ENCODE results near the gene TRAF3IP1.

Gene TRAF3IP1

DNA sequence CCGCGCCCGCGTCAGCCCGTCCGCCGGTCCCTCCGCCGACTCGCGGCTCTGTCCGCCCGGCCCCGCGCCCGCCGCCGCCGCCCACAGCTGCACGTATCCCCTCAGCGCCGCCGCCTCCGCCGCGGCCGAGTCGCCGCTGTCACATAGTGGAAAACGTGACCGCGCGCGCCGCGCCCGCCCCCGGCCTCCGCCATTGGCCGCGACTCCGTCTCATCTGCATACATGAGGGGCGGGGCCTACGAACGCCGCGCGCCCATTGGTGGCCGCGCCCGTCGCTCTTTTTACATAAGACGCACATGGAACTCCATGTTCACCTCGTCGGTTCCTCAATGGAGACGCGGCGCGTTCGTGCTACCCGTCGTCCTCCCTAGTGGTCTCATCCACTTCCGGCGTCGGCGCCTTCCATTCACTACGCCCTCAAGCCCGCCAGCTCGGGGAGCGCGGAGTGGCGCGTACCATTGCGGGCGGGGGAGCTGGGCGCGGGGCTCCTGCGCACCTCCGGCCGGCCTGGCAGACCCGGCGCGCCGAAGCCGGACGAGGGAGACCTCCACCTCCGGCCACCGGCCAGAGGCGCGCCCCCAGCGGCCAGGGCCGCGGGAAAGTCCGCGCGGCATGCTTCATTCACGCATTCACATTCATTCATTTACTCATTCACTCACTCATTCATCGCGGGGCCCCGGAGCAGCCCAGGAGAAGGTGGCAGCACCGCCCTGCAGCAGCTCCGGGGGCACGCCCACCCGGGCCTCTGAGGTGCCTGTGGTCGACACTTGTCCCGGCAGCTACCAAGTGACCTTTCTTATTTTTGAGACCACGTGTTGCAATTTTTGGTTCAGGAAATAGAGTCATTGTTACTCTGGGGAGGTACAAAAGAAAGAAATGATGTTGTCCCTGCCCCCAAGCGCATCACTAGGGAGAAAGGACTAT lies 31.4 kb upstream of the TRAF3IP1 start:
- 0% methylated on average over 75 to 100 of the region's 108 CpGs for WGBS, 2 experiments (ENCODE audit: insufficient coverage in 2 of 2)
- H3K36me3 ChIP-seq (ENCODE audit: control insufficient read depth, insufficient read depth, low read length) = no peaks in the 10 kb centered on the region
- no peaks in the 10 kb centered on the region for H3K9me3 ChIP-seq (ENCODE audit: control insufficient read depth, low read length)

DNA sequence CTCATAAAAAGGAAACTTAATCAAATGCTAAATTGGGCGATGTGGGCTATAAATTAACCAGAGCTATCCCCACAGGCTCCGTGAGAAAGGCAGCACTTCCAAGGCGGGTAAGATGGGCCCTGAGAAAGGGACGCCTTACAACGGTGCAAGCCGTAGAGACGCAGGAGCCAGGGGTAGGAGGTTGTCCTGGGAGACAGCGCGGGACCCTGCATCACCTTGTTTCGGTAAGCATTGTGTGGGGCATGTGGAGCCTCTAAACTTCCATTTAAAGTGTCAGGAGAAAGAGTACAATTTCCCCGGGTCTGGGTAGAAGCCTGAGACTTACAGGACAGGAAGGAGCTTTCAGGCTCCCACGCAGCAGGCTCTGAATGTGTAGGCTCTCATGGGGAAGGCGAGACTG lies 30.7 kb upstream of the TRAF3IP1 start:
- Histone ChIP-seq H3K27ac (ENCODE audit: low read depth, low read length, severe bottlenecking) (peak overlapping the region; percentile 90), H3K9me3 (ENCODE audit: control insufficient read depth, low read length) (no peaks in the 10 kb centered on the region), H3K4me3 (ENCODE audit: extremely low read depth, insufficient read depth, low read length, poor library complexity, severe bottlenecking) (peak overlapping the region; percentile 55), H3K36me3 (ENCODE audit: control insufficient read depth, insufficient read depth, low read length) (no peaks in the 10 kb centered on the region), H3K4me1 (ENCODE audit: control insufficient read depth, insufficient read depth, low read length, poor library complexity, severe bottlenecking) (peaks cover 34% of the 10 kb centered on the region)
- WGBS, 2 experiments (ENCODE audit: insufficient coverage in 2 of 2) = 33 to 34% methylated on average over 11 to 12 of the region's 13 CpGs

More for the DNA sequence above, 31.4 kb upstream of the TRAF3IP1 start:
- peaks cover 34% of the 10 kb centered on the region for H3K4me1 ChIP-seq (ENCODE audit: control insufficient read depth, insufficient read depth, low read length, poor library complexity, severe bottlenecking)
- H3K27ac ChIP-seq (ENCODE audit: low read depth, low read length, severe bottlenecking) = peak overlapping the region; percentile 90
- H3K4me3 ChIP-seq (ENCODE audit: extremely low read depth, insufficient read depth, low read length, poor library complexity, severe bottlenecking) = peak overlapping the region; percentile 55

- Histone ChIP-seq H3K4me3 (ENCODE audit: extremely low read depth, insufficient read depth, low read length, poor library complexity, severe bottlenecking) (no peak overlapping the region), H3K9me3 (ENCODE audit: control insufficient read depth, low read length) (no peaks in the 10 kb centered on the region), H3K36me3 (ENCODE audit: control insufficient read depth, insufficient read depth, low read length) (no peaks in the 10 kb centered on the region), H3K27ac (ENCODE audit: low read depth, low read length, severe bottlenecking) (no peak overlapping the region), H3K4me1 (ENCODE audit: control insufficient read depth, insufficient read depth, low read length, poor library complexity, severe bottlenecking) (peaks cover 33% of the 10 kb centered on the region)
- 12 to 23% methylated on average over 6 to 8 of the region's 8 CpGs for WGBS, 2 experiments (ENCODE audit: insufficient coverage in 2 of 2)
These were observed 30.2 kb upstream of the TRAF3IP1 start for GRCh38 chr2:238290091-238290509.

- H3K4me3 ChIP-seq (ENCODE audit: extremely low read depth, insufficient read depth, low read length, poor library complexity, severe bottlenecking) = no peak overlapping the region
These were observed 29.4 kb upstream of the TRAF3IP1 start for GRCh38 chr2:238290715-238291549.

GRCh38 chr2:238291550-238292281 lies 28.6 kb upstream of the TRAF3IP1 start:
- 91 to 96% methylated on average over 8 of the region's 8 CpGs for WGBS, 2 experiments (ENCODE audit: insufficient coverage in 2 of 2)
- H3K27ac ChIP-seq (ENCODE audit: low read depth, low read length, severe bottlenecking) = no peak overlapping the region
- no peaks in the 10 kb centered on the region for H3K36me3 ChIP-seq (ENCODE audit: control insufficient read depth, insufficient read depth, low read length)
- H3K4me3 ChIP-seq (ENCODE audit: extremely low read depth, insufficient read depth, low read length, poor library complexity, severe bottlenecking) = no peak overlapping the region
- H3K9me3 ChIP-seq (ENCODE audit: control insufficient read depth, low read length) = no peaks in the 10 kb centered on the region
- H3K4me1 ChIP-seq (ENCODE audit: control insufficient read depth, insufficient read depth, low read length, poor library complexity, severe bottlenecking) = peaks cover 17% of the 10 kb centered on the region

More at GRCh38 chr2:238290715-238291549, 29.4 kb upstream of the TRAF3IP1 start:
- 94 to 98% methylated on average over 3 to 4 of the region's 5 CpGs for WGBS, 2 experiments (ENCODE audit: insufficient coverage in 2 of 2)
- peaks cover 25% of the 10 kb centered on the region for H3K4me1 ChIP-seq (ENCODE audit: control insufficient read depth, insufficient read depth, low read length, poor library complexity, severe bottlenecking)
- no peaks in the 10 kb centered on the region for H3K9me3 ChIP-seq (ENCODE audit: control insufficient read depth, low read length)
- no peak overlapping the region for H3K27ac ChIP-seq (ENCODE audit: low read depth, low read length, severe bottlenecking)
- no peaks in the 10 kb centered on the region for H3K36me3 ChIP-seq (ENCODE audit: control insufficient read depth, insufficient read depth, low read length)

DNA sequence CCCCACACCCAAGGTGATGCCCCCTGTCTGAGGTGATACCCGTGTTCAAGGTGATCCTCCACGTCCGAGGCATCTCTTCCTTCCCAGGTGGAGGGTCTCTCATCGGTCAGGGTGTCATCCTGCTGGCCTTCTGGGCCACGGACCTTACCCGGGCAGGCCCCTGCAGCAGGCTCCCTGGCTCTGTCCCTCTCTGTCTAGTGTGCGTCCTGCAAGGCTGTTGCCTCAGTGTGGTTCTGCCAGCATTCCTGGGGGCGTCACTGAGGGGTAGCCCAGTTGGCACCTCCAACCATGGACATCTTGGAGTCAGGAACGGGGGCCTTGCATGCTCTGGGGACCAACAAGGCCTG lies 26.3 kb upstream of the TRAF3IP1 start:
- 90 to 94% methylated on average over 9 of the region's 9 CpGs for WGBS, 2 experiments (ENCODE audit: insufficient coverage in 2 of 2)
- Histone ChIP-seq H3K27ac (ENCODE audit: low read depth, low read length, severe bottlenecking) (no peak overlapping the region), H3K4me1 (ENCODE audit: control insufficient read depth, insufficient read depth, low read length, poor library complexity, severe bottlenecking) (peaks cover 9% of the 10 kb centered on the region), H3K36me3 (ENCODE audit: control insufficient read depth, insufficient read depth, low read length) (no peaks in the 10 kb centered on the region), H3K9me3 (ENCODE audit: control insufficient read depth, low read length) (no peaks in the 10 kb centered on the region), H3K4me3 (ENCODE audit: extremely low read depth, insufficient read depth, low read length, poor library complexity, severe bottlenecking) (no peak overlapping the region)

DNA sequence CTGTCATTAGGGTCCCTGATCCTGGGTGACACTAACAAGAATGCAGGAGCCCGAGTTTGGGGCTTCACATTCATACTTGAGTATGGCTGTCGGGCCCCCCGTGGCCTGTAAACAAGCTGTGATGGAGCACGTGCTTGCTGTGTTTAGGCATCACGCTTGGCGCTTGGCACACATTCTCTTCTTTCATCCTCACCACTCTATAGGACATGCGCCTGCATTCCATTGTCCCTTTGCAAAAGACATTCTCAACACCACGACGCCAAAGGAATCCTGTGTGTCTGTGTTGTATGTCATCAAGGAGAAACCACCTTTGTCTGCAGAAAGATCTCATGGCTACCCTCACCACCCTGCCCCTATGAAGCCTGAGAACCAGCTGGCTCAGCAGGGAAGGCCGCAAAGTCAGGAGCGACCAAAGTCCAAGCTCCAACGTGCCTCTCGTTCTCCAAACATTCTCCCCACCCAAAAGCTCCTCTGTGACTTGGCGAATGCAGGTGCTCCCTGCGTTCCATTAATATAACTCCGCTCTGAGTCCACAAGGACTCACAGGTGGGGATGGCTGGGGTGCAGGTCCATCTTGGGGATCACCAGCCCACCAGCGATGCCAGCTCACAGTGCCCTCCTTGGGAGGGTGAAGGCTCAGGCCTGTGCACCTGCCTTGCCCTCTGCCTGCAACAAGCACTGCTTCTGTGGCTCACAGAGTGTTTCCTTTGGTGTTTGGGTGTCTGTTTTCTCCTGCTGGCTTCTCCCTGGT lies 25.8 kb upstream of the TRAF3IP1 start:
- Histone ChIP-seq H3K27ac (ENCODE audit: low read depth, low read length, severe bottlenecking) (no peak overlapping the region), H3K4me3 (ENCODE audit: extremely low read depth, insufficient read depth, low read length, poor library complexity, severe bottlenecking) (no peak overlapping the region), H3K4me1 (ENCODE audit: control insufficient read depth, insufficient read depth, low read length, poor library complexity, severe bottlenecking) (peaks cover 5% of the 10 kb centered on the region), H3K9me3 (ENCODE audit: control insufficient read depth, low read length) (no peaks in the 10 kb centered on the region), H3K36me3 (ENCODE audit: control insufficient read depth, insufficient read depth, low read length) (no peaks in the 10 kb centered on the region)
- WGBS, 2 experiments (ENCODE audit: insufficient coverage in 2 of 2) = 92 to 94% methylated on average over 8 to 12 of the region's 17 CpGs

- Histone ChIP-seq H3K27ac (ENCODE audit: low read depth, low read length, severe bottlenecking) (no peak overlapping the region), H3K36me3 (ENCODE audit: control insufficient read depth, insufficient read depth, low read length) (no peaks in the 10 kb centered on the region), H3K4me1 (ENCODE audit: control insufficient read depth, insufficient read depth, low read length, poor library complexity, severe bottlenecking) (no peaks in the 10 kb centered on the region), H3K9me3 (ENCODE audit: control insufficient read depth, low read length) (no peaks in the 10 kb centered on the region), H3K4me3 (ENCODE audit: extremely low read depth, insufficient read depth, low read length, poor library complexity, severe bottlenecking) (no peak overlapping the region)
- WGBS, 2 experiments (ENCODE audit: insufficient coverage in 2 of 2) = 75 to 79% methylated on average over 10 to 11 of the region's 21 CpGs
These were observed 24.9 kb upstream of the TRAF3IP1 start for GRCh38 chr2:238295144-238296112.

DNA sequence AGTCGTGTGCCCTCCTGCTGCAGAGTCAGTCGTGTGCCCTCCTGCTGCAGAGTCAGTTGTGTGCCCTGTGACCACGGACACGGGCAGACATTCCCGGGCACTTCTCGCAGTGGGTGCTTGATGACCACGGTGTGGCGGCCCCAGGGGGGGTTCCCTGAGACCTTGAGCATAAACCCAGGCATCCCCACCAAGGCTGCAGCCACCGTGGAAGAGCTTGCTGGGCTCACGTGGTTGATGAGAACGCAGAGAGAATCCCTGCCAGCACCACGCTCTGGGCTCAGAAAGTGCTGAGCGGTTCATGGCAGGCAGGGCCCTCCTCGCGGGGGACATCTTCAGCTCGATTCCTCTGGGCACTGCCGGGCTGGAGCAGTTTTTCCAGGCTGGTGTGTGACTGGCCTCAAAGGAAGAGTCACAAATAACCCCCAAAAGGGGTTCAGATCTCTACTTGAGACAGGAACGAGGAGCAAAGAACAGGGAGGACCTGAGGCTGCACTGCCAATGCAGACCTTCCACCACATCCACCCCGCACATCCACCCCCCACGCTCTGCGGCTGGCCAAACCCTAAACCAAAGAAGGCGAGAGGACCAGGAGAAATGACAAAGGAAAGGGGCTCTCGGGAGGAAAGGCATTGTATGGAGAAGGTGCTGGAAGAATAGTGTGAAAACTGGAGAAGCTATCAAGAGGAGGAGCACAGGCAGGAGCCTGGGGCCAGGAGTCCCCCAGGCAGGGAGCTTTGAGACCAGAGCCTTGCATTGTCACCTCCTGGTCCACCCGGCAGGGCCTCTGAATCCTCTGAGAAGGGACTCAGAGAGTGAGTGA lies 23.5 kb upstream of the TRAF3IP1 start:
- Histone ChIP-seq H3K27ac (ENCODE audit: low read depth, low read length, severe bottlenecking) (no peak overlapping the region), H3K36me3 (ENCODE audit: control insufficient read depth, insufficient read depth, low read length) (no peaks in the 10 kb centered on the region)

More for the DNA sequence above, 23.5 kb upstream of the TRAF3IP1 start:
- Histone ChIP-seq H3K4me3 (ENCODE audit: extremely low read depth, insufficient read depth, low read length, poor library complexity, severe bottlenecking) (no peak overlapping the region), H3K4me1 (ENCODE audit: control insufficient read depth, insufficient read depth, low read length, poor library complexity, severe bottlenecking) (no peaks in the 10 kb centered on the region), H3K9me3 (ENCODE audit: control insufficient read depth, low read length) (no peaks in the 10 kb centered on the region)
- 75 to 86% methylated on average over 15 to 20 of the region's 24 CpGs for WGBS, 2 experiments (ENCODE audit: insufficient coverage in 2 of 2)

Data from mesodermal cell (in vitro differentiated cells).